ENCODE measurements around the gene KLRF1.

- TF ChIP-seq POLR2A (IDR thresholded peaks at IDR 0.05) (no peak), CTCF (IDR thresholded peaks at IDR 0.05) (no peak)
Observed at GRCh38 chr12:9864913-9865675, 37.8 kb downstream of the KLRF1 start.
